SJSA1 (cell line): ENCODE measurements around the gene ATL1. TPM values are rescaled to one million over a fixed set of nuclear protein-coding genes. Genes with fewer than 3 reads are reported as not detected.
"Not testable (repeated sequence)": the region's sequence is repeated elsewhere in the genome, so short reads cannot be mapped to it uniquely, and the experiment has no call there.

ENCODE experiments used
- DNase-seq, 2 experiments: peaks; one replicate each; pipeline ENCODE4 v3.0.0-alpha.2; 2015 to 2020; ENCODE audit warnings: low spot score in 2 of 2, low read depth in 1 of 2
- H3K27ac ChIP-seq: fragments of 250-450 bp; sonication (Bioruptor Pico); 2 replicates; pipeline ENCODE4 v1.5.1; 2020; ENCODE audit warnings: mild to moderate bottlenecking, moderate library complexity
- H3K27me3 ChIP-seq: fragments of 250-450 bp; sonication (Bioruptor Pico); replicated peaks from 2 replicates; pipeline ENCODE4 v1.5.1; 2020; ENCODE audit warnings: mild to moderate bottlenecking, moderate library complexity
- H3K36me3 ChIP-seq: fragments of 250-450 bp; sonication (Bioruptor Pico); 2 replicates; pipeline ENCODE4 v1.5.1; 2020; ENCODE audit warnings: mild to moderate bottlenecking
- H3K4me1 ChIP-seq: fragments of 250-450 bp; sonication (Bioruptor Pico); replicated peaks from 2 replicates; pipeline ENCODE4 v1.6.1; 2021; ENCODE audit warnings: mild to moderate bottlenecking
- H3K4me3 ChIP-seq: fragments of 250-450 bp; sonication (Bioruptor Pico); 2 replicates; pipeline ENCODE4 v1.5.1; 2020; ENCODE audit warnings: mild to moderate bottlenecking
- H3K9me3 ChIP-seq: fragments of 250-450 bp; sonication (Bioruptor Pico); replicated peaks from 2 replicates; pipeline ENCODE4 v1.5.1; 2020; ENCODE audit warnings: mild to moderate bottlenecking
- total RNA-seq: library from RNA; depleted of rRNA; stranded (reverse); fragments of >200 nt; shearing (Covaris generic); gene quantifications from 2 replicates; pipeline ENCODE4 v1.2.3, GENCODE V29; 2014

The ATL1 gene
- total RNA-seq, 1 experiment from 2014 or later = 11.2 TPM

GRCh38 chr14:50550294-50550693 is 9.7 kb upstream of the ATL1 start:
- H3K9me3 ChIP-seq = peaks cover 3% of the 10 kb centered on the region; the same call in 1 of the 2 replicates
- no peak overlapping the region for H3K27ac ChIP-seq
- no peaks in the 10 kb centered on the region for H3K27me3 ChIP-seq
- H3K36me3 ChIP-seq = no peaks in the 10 kb centered on the region
- H3K4me1 ChIP-seq = no peaks in the 10 kb centered on the region; the same call in 1 of the 2 replicates
- H3K4me3 ChIP-seq = no peak overlapping the region
- no peak for DNase-seq

GRCh38 chr14:50551877-50552276 is 8.1 kb upstream of the ATL1 start:
- no peak for DNase-seq
- Histone ChIP-seq H3K27ac (no peak overlapping the region), H3K4me1 (no peaks in the 10 kb centered on the region; the same call in 1 of the 2 replicates), H3K36me3 (no peaks in the 10 kb centered on the region), H3K27me3 (no peaks in the 10 kb centered on the region), H3K4me3 (no peak overlapping the region), H3K9me3 (peaks cover 3% of the 10 kb centered on the region; the same call in 1 of the 2 replicates)

- DNase-seq = not testable (repeated sequence)
Observed at GRCh38 chr14:50552796-50553195, 7.1 kb upstream of the ATL1 start.

GRCh38 chr14:50560931-50561285 is 963 bp downstream of the ATL1 start:
- Histone ChIP-seq H3K27me3 (peaks cover 11% of the 10 kb centered on the region; the same call in 1 of the 2 replicates), H3K4me1 (peaks cover 12% of the 10 kb centered on the region), H3K4me3 (peak overlapping the region; percentile 49), H3K36me3 (no peaks in the 10 kb centered on the region), H3K9me3 (no peaks in the 10 kb centered on the region; the same call in 1 of the 2 replicates), H3K27ac (no peak overlapping the region)
- DNase-seq = peak; percentile 53 to 66

More at GRCh38 chr14:50552796-50553195, 7.1 kb upstream of the ATL1 start:
- H3K27ac ChIP-seq, H3K4me3 ChIP-seq, H3K9me3 ChIP-seq, H3K27me3 ChIP-seq, H3K4me1 ChIP-seq, H3K36me3 ChIP-seq: not testable (repeated sequence)

GRCh38 chr14:50562841-50563240 is 2.9 kb downstream of the ATL1 start:
- peaks cover 12% of the 10 kb centered on the region for H3K4me1 ChIP-seq
- DNase-seq = no peak
- H3K27me3 ChIP-seq = peaks cover 9% of the 10 kb centered on the region; the same call in 1 of the 2 replicates
- H3K27ac ChIP-seq = no peak overlapping the region
- no peak overlapping the region for H3K4me3 ChIP-seq
- no peaks in the 10 kb centered on the region for H3K36me3 ChIP-seq
- no peaks in the 10 kb centered on the region; the same call in 1 of the 2 replicates for H3K9me3 ChIP-seq

GRCh38 chr14:50569714-50570274 is 9.8 kb downstream of the ATL1 start:
- H3K27me3 ChIP-seq = no peaks in the 10 kb centered on the region
- no peak overlapping the region for H3K27ac ChIP-seq
- H3K9me3 ChIP-seq = no peaks in the 10 kb centered on the region
- no peaks in the 10 kb centered on the region for H3K36me3 ChIP-seq
- H3K4me3 ChIP-seq = no peak overlapping the region
- no peak for DNase-seq
- peaks cover 5% of the 10 kb centered on the region for H3K4me1 ChIP-seq

GRCh38 chr14:50573862-50574261 is 13.9 kb downstream of the ATL1 start:
- no peak overlapping the region for H3K27ac ChIP-seq
- H3K27me3 ChIP-seq = no peaks in the 10 kb centered on the region
- H3K36me3 ChIP-seq = no peaks in the 10 kb centered on the region
- H3K9me3 ChIP-seq = no peaks in the 10 kb centered on the region
- no peak overlapping the region for H3K4me3 ChIP-seq
- peaks cover 10% of the 10 kb centered on the region for H3K4me1 ChIP-seq
- no peak for DNase-seq

- no peaks in the 10 kb centered on the region for H3K36me3 ChIP-seq
- no peak overlapping the region for H3K4me3 ChIP-seq
- no peaks in the 10 kb centered on the region for H3K27me3 ChIP-seq
- H3K27ac ChIP-seq = no peak overlapping the region
- no peaks in the 10 kb centered on the region for H3K9me3 ChIP-seq
- H3K4me1 ChIP-seq = peaks cover 10% of the 10 kb centered on the region
- DNase-seq = no peak
Observed at GRCh38 chr14:50575769-50576168, 15.8 kb downstream of the ATL1 start.

- H3K4me1 ChIP-seq = peaks cover 10% of the 10 kb centered on the region
- H3K36me3 ChIP-seq = no peaks in the 10 kb centered on the region
- DNase-seq = no peak
- no peaks in the 10 kb centered on the region for H3K27me3 ChIP-seq
- no peaks in the 10 kb centered on the region for H3K9me3 ChIP-seq
- H3K27ac ChIP-seq = no peak overlapping the region
- H3K4me3 ChIP-seq = no peak overlapping the region
Observed at GRCh38 chr14:50577982-50578381, 18.0 kb downstream of the ATL1 start.

GRCh38 chr14:50578433-50578832 is 18.5 kb downstream of the ATL1 start:
- no peaks in the 10 kb centered on the region for H3K36me3 ChIP-seq
- H3K4me3 ChIP-seq = no peak overlapping the region
- no peak for DNase-seq
- peaks cover 10% of the 10 kb centered on the region for H3K4me1 ChIP-seq
- H3K27me3 ChIP-seq = no peaks in the 10 kb centered on the region
- no peak overlapping the region for H3K27ac ChIP-seq
- no peaks in the 10 kb centered on the region for H3K9me3 ChIP-seq

- H3K27me3 ChIP-seq = no peaks in the 10 kb centered on the region
- no peaks in the 10 kb centered on the region for H3K9me3 ChIP-seq
- no peak overlapping the region for H3K4me3 ChIP-seq
- no peaks in the 10 kb centered on the region for H3K4me1 ChIP-seq
- H3K36me3 ChIP-seq = no peaks in the 10 kb centered on the region
- no peak for DNase-seq
- H3K27ac ChIP-seq = no peak overlapping the region
Observed at GRCh38 chr14:50590464-50590863, 30.5 kb downstream of the ATL1 start.

GRCh38 chr14:50594577-50595316 is 34.8 kb downstream of the ATL1 start:
- no peak overlapping the region for H3K27ac ChIP-seq
- H3K4me3 ChIP-seq = no peak overlapping the region
- H3K4me1 ChIP-seq = no peaks in the 10 kb centered on the region
- no peak for DNase-seq
- no peaks in the 10 kb centered on the region for H3K36me3 ChIP-seq
- no peaks in the 10 kb centered on the region for H3K27me3 ChIP-seq
- H3K9me3 ChIP-seq = no peaks in the 10 kb centered on the region

GRCh38 chr14:50598765-50599164 is 38.8 kb downstream of the ATL1 start:
- Histone ChIP-seq H3K36me3 (no peaks in the 10 kb centered on the region), H3K27ac (no peak overlapping the region)
- DNase-seq = no peak

GRCh38 chr14:50599700-50600444 is 39.9 kb downstream of the ATL1 start:
- Histone ChIP-seq H3K4me3 (no peak overlapping the region), H3K27ac (no peak overlapping the region), H3K9me3 (no peaks in the 10 kb centered on the region), H3K36me3 (no peaks in the 10 kb centered on the region), H3K4me1 (peaks cover 6% of the 10 kb centered on the region; the same call in 1 of the 2 replicates), H3K27me3 (no peaks in the 10 kb centered on the region)
- peak in 1 of 2 experiments; percentile 53 for DNase-seq

More at GRCh38 chr14:50598765-50599164, 38.8 kb downstream of the ATL1 start:
- Histone ChIP-seq H3K9me3 (no peaks in the 10 kb centered on the region), H3K4me3 (no peak overlapping the region), H3K4me1 (peaks cover 6% of the 10 kb centered on the region; the same call in 1 of the 2 replicates), H3K27me3 (no peaks in the 10 kb centered on the region)
